Suprapubic skin (tissue), 3 donors: Measurements from ENCODE around the gene RNASE8.

Source experiments
- POLR2A ChIP-seq, 2 donors: fragments of 450-650 bp; IDR thresholded peaks; one replicate each; pipeline ENCODE4 v1.6.1; 2017; ENCODE audit warnings: antibody characterized with exemption in 2 of 2, mild to moderate bottlenecking in 2 of 2, moderate library complexity in 2 of 2
- TF ChIP-seq, protein P1 (sequence below), 2 donors: fragments of 200-600 bp in 1 of 2; fragments of 450-650 bp in 1 of 2; sonication (generic) in 1 of 2; IDR thresholded peaks; one replicate each; pipeline ENCODE4 v1.5.1; 2016 to 2019; ENCODE audit warnings: antibody characterized with exemption in 2 of 2, mild to moderate bottlenecking in 1 of 2, moderate library complexity in 1 of 2

DNA sequence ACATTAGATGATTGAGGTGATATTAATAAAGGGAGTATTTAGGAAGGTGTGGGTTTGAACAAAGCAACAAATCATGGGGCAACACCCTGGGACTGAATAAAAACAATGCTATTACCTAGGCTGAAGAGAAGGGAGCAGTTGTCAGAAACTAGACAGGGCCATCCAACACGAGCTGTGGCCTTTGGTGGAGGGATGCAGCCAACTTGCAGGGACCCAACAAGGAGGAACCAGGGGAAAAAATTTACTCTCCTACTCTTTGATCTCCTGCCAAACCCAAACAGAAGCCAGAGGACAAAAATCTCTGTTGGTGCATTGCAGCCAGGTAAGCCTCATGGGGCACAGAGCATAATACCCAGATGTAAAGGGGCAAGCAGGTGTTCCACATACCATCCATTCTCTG, 46.5 kb upstream of the RNASE8 start:
- TF ChIP-seq, protein P1, sequence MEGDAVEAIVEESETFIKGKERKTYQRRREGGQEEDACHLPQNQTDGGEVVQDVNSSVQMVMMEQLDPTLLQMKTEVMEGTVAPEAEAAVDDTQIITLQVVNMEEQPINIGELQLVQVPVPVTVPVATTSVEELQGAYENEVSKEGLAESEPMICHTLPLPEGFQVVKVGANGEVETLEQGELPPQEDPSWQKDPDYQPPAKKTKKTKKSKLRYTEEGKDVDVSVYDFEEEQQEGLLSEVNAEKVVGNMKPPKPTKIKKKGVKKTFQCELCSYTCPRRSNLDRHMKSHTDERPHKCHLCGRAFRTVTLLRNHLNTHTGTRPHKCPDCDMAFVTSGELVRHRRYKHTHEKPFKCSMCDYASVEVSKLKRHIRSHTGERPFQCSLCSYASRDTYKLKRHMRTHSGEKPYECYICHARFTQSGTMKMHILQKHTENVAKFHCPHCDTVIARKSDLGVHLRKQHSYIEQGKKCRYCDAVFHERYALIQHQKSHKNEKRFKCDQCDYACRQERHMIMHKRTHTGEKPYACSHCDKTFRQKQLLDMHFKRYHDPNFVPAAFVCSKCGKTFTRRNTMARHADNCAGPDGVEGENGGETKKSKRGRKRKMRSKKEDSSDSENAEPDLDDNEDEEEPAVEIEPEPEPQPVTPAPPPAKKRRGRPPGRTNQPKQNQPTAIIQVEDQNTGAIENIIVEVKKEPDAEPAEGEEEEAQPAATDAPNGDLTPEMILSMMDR (IDR thresholded peaks at IDR 0.05): no peak
- no peak for TF ChIP-seq POLR2A (IDR thresholded peaks at IDR 0.05)
